Measurements from ENCODE around the gene ERBB4. TPM values are rescaled to one million over a fixed set of nuclear protein-coding genes. Genes with fewer than 3 reads are reported as not detected.

Gene ERBB4
- polyA plus RNA-seq, 1 of the 3 experiments (the other 2 are of a cell fraction), result 0.05 TPM

- Histone ChIP-seq H3K9me2 (no peaks in the 10 kb centered on the region), H3K4me3 (ENCODE audit: low read depth in 2 of 2, low read length in 1 of 2) (no peak overlapping the region), H3K36me3 (replicated peaks in 1 of 2; ENCODE audit: control insufficient read depth in 1 of 2, insufficient read depth in 2 of 2, low read length in 1 of 2) (no peaks in the 10 kb centered on the region), H3K27me3 (ENCODE audit: insufficient read depth) (no peaks in the 10 kb centered on the region), H3F3A (replicated peaks; ENCODE audit: insufficient read depth) (no peaks in the 10 kb centered on the region), H2AFZ (ENCODE audit: low read depth) (peak overlapping the region; percentile 11; the same call in 1 of the 2 replicates), H3K27ac (ENCODE audit: low read depth in 2 of 2, low read length in 1 of 2) (no peak overlapping the region), H3K4me2 (no peak overlapping the region), H3K9ac (no peak overlapping the region), H3K4me1 (ENCODE audit: control insufficient read depth in 1 of 2, insufficient read depth in 2 of 2, low read depth in 1 of 2, low read length in 1 of 2) (peaks cover 4 to 7% of the 10 kb centered on the region in 2 experiments; a peak in 3 of 4 replicates), H3K9me3 (no peaks in the 10 kb centered on the region), H3K79me2 (ENCODE audit: insufficient read depth) (no peaks in the 10 kb centered on the region), H4K20me1 (ENCODE audit: insufficient read depth) (no peaks in the 10 kb centered on the region)
- POLR2A ChIA-PET, result no interaction called here
- CTCF ChIA-PET, result no interaction called here
- DNase-seq, result no peak
- TF ChIP-seq, protein P1, sequence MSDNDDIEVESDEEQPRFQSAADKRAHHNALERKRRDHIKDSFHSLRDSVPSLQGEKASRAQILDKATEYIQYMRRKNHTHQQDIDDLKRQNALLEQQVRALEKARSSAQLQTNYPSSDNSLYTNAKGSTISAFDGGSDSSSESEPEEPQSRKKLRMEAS (IDR thresholded peaks at IDR 0.05; ENCODE audit: low read depth), result no peak
- TF ChIP-seq, protein P2, sequence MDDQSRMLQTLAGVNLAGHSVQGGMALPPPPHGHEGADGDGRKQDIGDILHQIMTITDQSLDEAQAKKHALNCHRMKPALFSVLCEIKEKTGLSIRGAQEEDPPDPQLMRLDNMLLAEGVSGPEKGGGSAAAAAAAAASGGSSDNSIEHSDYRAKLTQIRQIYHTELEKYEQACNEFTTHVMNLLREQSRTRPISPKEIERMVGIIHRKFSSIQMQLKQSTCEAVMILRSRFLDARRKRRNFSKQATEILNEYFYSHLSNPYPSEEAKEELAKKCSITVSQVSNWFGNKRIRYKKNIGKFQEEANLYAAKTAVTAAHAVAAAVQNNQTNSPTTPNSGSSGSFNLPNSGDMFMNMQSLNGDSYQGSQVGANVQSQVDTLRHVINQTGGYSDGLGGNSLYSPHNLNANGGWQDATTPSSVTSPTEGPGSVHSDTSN (IDR thresholded peaks at IDR 0.05), result no peak
- TF ChIP-seq GATA2 (CRISPR knock-in tag; IDR thresholded peaks at IDR 0.05) (no peak), FOXJ3 (CRISPR knock-in tag; IDR thresholded peaks at IDR 0.05) (no peak), NRF1 (IDR thresholded peaks at IDR 0.05; ENCODE audit: low read depth, low read length) (no peak), RFX5 (IDR thresholded peaks at IDR 0.05; ENCODE audit: low read length) (no peak), RCOR1 (IDR thresholded peaks at IDR 0.05; ENCODE audit: low read length) (no peak), RXRA (IDR thresholded peaks at IDR 0.05; ENCODE audit: borderline replicate concordance, low read depth) (no peak), EZH2phosphoT487 (IDR thresholded peaks at IDR 0.05; ENCODE audit: borderline replicate concordance, low read depth) (no peak), ELF1 (IDR thresholded peaks at IDR 0.05) (no peak), ZBTB33 (IDR thresholded peaks at IDR 0.05; ENCODE audit: borderline replicate concordance, low read depth) (no peak), MXI1 (IDR thresholded peaks at IDR 0.05; ENCODE audit: low read depth, low read length) (no peak), FOSL2 (IDR thresholded peaks at IDR 0.05; ENCODE audit: borderline replicate concordance, low read depth) (no peak), TEAD4 (IDR thresholded peaks at IDR 0.05; ENCODE audit: borderline replicate concordance, insufficient read depth) (no peak)
- 83% methylated on average over 5 of the region's 5 CpGs for WGBS (ENCODE audit: low lambda C conversion rate)
Observed at GRCh38 chr2:212357606-212358005, 181.0 kb downstream of the ERBB4 start.

- TF ChIP-seq RXRA (IDR thresholded peaks at IDR 0.05; ENCODE audit: borderline replicate concordance, low read depth) (no peak), NFIC (IDR thresholded peaks at IDR 0.05; ENCODE audit: borderline replicate concordance) (no peak), USF1 (IDR thresholded peaks at IDR 0.05; ENCODE audit: borderline replicate concordance, low read depth) (no peak), ELF1 (IDR thresholded peaks at IDR 0.05) (no peak)
- TF ChIP-seq, protein P2 (IDR thresholded peaks at IDR 0.05), result no peak
- Histone ChIP-seq H3K9me2 (no peaks in the 10 kb centered on the region), H3K9ac (no peak overlapping the region), H3K4me3 (ENCODE audit: low read depth in 2 of 2, low read length in 1 of 2) (no peak overlapping the region), H3F3A (replicated peaks; ENCODE audit: insufficient read depth) (no peaks in the 10 kb centered on the region), H3K79me2 (ENCODE audit: insufficient read depth) (no peaks in the 10 kb centered on the region), H3K4me2 (no peak overlapping the region), H3K27me3 (ENCODE audit: insufficient read depth) (no peaks in the 10 kb centered on the region), H3K36me3 (replicated peaks in 1 of 2; ENCODE audit: control insufficient read depth in 1 of 2, insufficient read depth in 2 of 2, low read length in 1 of 2) (no peaks in the 10 kb centered on the region), H3K9me3 (no peaks in the 10 kb centered on the region), H3K27ac (ENCODE audit: low read depth in 2 of 2, low read length in 1 of 2) (no peak overlapping the region), H4K20me1 (ENCODE audit: insufficient read depth) (no peaks in the 10 kb centered on the region), H3K4me1 (ENCODE audit: control insufficient read depth in 1 of 2, insufficient read depth in 2 of 2, low read depth in 1 of 2, low read length in 1 of 2) (no peaks in the 10 kb centered on the region; a peak in 1 of 4 replicates), H2AFZ (ENCODE audit: low read depth) (no peak overlapping the region)
- no peak for DNase-seq
- ChIA-PET CTCF (no interaction called here), POLR2A (no interaction called here)
Observed at GRCh38 chr2:212354382-212354781, 184.2 kb downstream of the ERBB4 start.

All from SK-N-SH (cell line).